Activated CD8-positive, alpha-beta memory T cell treated with anti-CD3 and anti-CD28 coated beads for 36 hours (primary cell): ENCODE results near the gene ZFP69. TPM values are rescaled to one million over a fixed set of nuclear protein-coding genes. Genes with fewer than 3 reads are reported as not detected.
"Not testable (repeated sequence)": the region's sequence is repeated elsewhere in the genome, so short reads cannot be mapped to it uniquely, and the experiment has no call there.

ENCODE experiments used
- CTCF ChIA-PET: fragments of 350-600 bp; sonication (Branson Sonifier 250); formaldehyde crosslinking; loops from one replicate; lab custom pipeline; 2021; ENCODE audit warnings: antibody characterized with exemption; lab: Charles Lee
- POLR2A ChIA-PET: fragments of 350-600 bp; sonication (Branson Sonifier 250); formaldehyde crosslinking; loops from one replicate; lab custom pipeline; 2021; ENCODE audit warnings: antibody characterized with exemption; lab: Charles Lee
- total RNA-seq, 2 experiments: library from RNA; stranded (reverse); gene quantifications; one replicate each; pipeline ENCODE4 v1.2.3, GENCODE V29; 2021

The ZFP69 gene
- total RNA-seq, 2 experiments from 2014 or later, result 3.0 to 3.5 TPM

GRCh38 chr1:40479156-40479555, 2.1 kb downstream of the ZFP69 start:
- ChIA-PET CTCF (interaction anchor here (0.6 kb wide), 1 partner anchor 873 kb away, joined by 3 read pairs; no protein-coding TSS in a partner anchor), POLR2A (no interaction called here)

DNA sequence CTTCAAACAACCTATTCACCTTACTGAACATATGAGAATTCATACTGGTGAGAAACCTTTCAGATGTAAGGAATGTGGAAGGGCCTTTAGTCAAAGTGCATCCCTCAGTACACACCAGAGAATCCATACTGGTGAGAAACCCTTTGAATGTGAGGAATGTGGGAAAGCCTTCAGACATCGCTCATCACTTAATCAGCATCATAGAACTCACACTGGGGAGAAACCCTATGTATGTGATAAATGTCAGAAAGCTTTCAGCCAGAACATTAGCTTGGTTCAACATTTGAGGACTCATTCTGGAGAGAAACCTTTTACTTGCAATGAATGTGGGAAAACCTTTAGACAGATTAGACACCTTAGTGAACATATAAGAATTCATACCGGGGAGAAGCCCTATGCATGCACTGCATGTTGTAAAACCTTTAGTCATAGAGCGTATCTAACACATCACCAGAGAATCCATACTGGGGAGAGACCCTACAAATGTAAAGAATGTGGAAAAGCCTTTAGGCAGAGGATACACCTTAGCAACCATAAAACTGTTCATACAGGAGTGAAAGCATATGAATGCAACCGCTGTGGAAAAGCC, 18.3 kb downstream of the ZFP69 start:
- POLR2A ChIA-PET, result interaction anchor here (0.7 kb wide), 1 partner anchor 1501 kb away, joined by 3 read pairs; no protein-coding TSS in a partner anchor
- CTCF ChIA-PET, result no interaction called here

- CTCF ChIA-PET, result not testable (repeated sequence)
- POLR2A ChIA-PET, result interaction anchor here (0.6 kb wide), 1 partner anchor 227 kb away, joined by 6 read pairs; no protein-coding TSS in a partner anchor
Observed at GRCh38 chr1:40502651-40503050, 25.6 kb downstream of the ZFP69 start.

DNA sequence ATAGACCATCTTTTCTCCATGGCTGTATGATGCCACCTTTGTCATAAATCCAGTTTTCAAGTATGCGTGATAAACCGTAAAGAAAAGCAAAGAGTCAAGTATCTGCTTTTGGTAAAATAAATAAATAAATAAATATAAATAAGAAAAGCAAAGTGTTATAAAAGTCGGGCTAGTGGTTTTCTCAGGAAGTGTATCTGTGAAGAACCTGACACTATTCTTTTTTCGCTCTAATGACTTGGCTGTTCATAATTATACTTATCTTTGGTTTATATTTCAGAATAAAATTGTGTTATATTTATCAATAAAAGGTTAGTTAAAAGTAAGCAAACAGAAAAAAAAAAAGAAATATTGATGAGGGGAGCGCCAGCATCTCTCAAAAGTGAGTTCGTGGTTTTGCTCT, 30.9 kb downstream of the ZFP69 start:
- ChIA-PET CTCF (interaction anchor here (1.1 to 1.3 kb wide), 2 partner anchors 25 to 57 kb away, joined by 5 to 6 read pairs; partner anchors contain the start of gene ZFP69B), POLR2A (interaction anchor here (0.5 to 1.0 kb wide), 2 partner anchors 14 to 58 kb away, joined by 4 to 5 read pairs; partner anchors contain the start of gene ZFP69B)

DNA sequence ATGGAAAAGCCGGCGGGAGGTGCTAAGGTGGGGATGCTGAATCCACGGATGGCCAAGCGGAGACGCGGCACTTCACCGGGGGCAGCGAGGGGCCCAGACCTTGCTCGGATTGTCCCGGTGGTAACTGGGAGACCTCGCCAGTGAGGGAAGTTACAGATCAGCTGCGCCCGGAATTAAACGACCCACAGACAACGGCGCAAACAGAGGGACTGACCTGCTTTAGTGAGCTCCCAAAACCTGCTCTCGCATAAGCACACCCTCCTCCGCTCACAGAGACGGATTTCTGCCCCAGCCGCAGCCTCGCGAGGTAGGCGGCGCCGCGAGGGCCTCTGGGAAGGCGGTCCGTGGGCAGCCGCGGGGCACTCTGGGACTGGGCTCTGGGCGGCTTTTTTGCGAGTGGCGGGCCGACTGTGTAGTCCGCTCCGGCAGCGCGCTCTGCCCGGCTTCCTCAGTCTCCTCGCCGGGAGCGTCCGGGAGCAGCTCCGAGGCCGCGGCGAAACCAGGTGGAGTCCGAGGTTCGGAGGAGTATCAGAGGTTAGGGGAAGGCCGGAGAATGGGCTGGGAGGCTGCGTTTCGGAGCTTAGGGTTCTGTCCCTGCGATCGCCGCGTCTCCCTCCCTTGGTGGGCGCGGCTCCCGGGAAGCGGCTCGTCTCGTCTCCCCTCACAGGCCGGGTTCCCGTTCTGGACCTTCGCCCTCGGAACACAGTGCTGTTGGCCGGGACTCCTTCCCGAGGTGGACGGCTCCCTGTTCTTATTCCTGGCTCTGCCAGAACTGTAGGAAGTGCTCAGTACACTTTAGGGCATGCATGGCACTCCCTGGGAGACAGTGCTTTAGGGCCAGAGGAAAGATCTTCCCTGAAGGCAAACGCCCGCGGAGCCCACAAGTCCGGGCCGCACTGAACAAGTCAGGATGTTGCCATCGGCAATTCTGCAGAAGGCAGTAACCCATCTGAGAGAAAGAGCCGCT, 31.6 kb downstream of the ZFP69 start, which contains the start of gene EXO5:
TSS of gene EXO5 (plus strand) at position 393 of the 967 bp plus-strand sequence. CDS start 5,778 bp downstream, outside the sequence.
- CTCF ChIA-PET, result interaction anchor here (1.1 to 1.3 kb wide), 2 partner anchors 24 to 58 kb away, joined by 5 to 6 read pairs; partner anchors contain the start of gene ZFP69B
- POLR2A ChIA-PET, result interaction anchor here (0.5 to 1.0 kb wide), 4 partner anchors 15 to 59 kb away, joined by 3 to 5 read pairs (median 4); partner anchors contain the start of genes ZFP69B and ZNF684

DNA sequence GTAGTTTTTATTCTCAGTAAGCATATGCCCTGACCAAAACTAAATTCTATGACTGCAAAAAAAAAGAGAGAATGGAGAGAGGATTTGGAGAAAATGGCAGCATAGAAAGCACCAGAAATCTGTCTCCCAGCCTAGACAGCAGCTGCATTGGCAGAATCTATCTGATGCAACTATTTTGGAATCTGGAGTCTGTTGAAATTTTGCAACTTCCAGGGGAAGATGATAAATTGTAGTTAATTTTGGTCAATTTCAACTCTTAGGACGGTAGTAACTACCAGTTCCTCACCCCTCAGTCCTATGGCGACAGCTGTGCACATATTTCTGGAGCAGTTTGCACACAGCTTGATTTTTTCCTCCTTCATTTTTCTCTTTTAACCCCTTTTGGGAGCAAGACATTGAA, 42.4 kb downstream of the ZFP69 start:
- POLR2A ChIA-PET, result no interaction called here
- CTCF ChIA-PET, result no interaction called here

DNA sequence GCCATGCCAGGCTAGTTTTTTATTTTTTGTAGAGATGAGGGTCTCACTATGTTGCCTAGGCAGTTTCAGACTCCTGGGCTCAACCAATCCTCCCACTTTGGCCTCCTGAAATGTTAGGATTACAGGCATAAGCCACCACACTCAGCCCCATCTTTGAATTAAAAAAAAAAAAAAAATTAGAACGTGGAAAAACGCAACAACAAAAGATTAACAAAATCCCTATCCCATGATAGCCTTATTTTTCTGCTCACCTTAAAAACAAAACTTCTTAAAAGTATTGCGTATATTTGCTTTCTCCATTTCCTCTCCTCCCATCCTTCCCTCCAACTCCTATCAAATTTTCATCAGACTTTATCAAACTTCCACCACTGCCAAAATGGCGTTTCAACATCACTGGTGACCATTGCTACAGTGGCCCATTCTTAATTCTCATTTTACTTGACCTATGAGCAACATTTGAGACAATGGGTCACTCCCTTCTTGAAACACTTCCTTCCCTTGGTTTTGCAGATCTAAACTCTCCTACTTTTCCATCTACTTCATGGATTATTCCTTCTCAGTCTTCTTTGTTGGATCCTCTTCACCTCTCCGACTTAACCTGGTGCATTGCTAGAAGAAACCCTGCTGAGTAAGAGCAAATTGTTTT, 53.8 kb downstream of the ZFP69 start:
- CTCF ChIA-PET, result interaction anchor here (1.2 kb wide), 1 partner anchor 82 kb away, joined by 3 read pairs; no protein-coding TSS in a partner anchor
- POLR2A ChIA-PET, result interaction anchor here (0.5 to 1.0 kb wide), 2 partner anchors 22 to 80 kb away, joined by 3 to 4 read pairs; partner anchors contain the start of gene EXO5

DNA sequence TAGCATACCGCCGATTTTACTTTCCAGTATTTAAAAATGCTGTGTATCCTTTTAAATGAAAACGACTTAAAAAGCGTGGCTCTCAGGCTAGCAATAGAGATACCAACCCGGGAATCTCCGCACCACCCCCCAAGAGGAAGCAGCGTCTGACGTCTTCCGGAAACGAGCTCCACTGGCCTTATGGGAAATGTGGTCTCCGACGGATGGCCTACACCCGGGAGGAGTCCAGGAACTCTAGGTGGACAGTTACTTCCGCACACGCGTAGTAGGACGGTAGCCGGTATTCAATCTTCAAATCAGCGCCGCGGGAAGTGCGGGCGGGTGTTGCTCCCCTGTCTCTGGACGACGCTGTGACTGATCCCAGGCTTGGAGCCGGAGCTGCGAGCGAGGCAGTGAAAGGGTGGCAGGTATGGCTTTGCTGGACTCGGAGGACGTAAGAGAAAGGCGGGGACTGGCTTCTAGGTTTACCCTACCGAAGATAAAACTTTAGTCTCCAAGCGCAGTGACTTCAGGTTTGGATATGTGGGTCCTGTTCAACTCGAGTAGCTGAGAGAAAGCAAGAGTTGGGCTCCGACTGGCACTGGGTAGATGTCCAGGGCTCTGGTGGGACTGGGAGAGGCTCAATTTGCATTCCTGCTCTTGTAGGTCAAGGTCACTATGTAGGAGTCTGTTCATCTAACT, 54.4 kb downstream of the ZFP69 start, which contains the start of gene ZNF684:
TSS of gene ZNF684 (plus strand) at position 257 of the 681 bp plus-strand sequence. CDS start 1,530 bp downstream, outside the sequence.
- ChIA-PET POLR2A (interaction anchor here (0.5 to 1.0 kb wide), 2 partner anchors 23 to 80 kb away, joined by 3 to 4 read pairs; partner anchors contain the start of gene EXO5), CTCF (interaction anchor here (0.6 to 2.1 kb wide), 5 partner anchors 11 to 81 kb away, joined by 3 to 10 read pairs (median 3); no protein-coding TSS in a partner anchor)

GRCh38 chr1:40532062-40532389, 54.9 kb downstream of the ZFP69 start:
- CTCF ChIA-PET, result interaction anchor here (0.6 to 2.1 kb wide), 8 partner anchors 11 to 82 kb away, joined by 3 to 10 read pairs (median 3); partner anchors contain the start of genes EXO5 and ZFP69B
- POLR2A ChIA-PET, result no interaction called here

- CTCF ChIA-PET, result interaction anchor here (0.6 to 2.1 kb wide), 8 partner anchors 10 to 577 kb away, joined by 3 to 10 read pairs (median 4); partner anchors contain the start of genes EXO5 and ZFP69B
- POLR2A ChIA-PET, result no interaction called here
Observed at GRCh38 chr1:40532844-40533424, 55.8 kb downstream of the ZFP69 start.

GRCh38 chr1:40534589-40534988, 57.5 kb downstream of the ZFP69 start:
- ChIA-PET CTCF (no interaction called here), POLR2A (no interaction called here)

GRCh38 chr1:40535732-40536131, 58.6 kb downstream of the ZFP69 start:
- POLR2A ChIA-PET, result no interaction called here
- CTCF ChIA-PET, result no interaction called here

DNA sequence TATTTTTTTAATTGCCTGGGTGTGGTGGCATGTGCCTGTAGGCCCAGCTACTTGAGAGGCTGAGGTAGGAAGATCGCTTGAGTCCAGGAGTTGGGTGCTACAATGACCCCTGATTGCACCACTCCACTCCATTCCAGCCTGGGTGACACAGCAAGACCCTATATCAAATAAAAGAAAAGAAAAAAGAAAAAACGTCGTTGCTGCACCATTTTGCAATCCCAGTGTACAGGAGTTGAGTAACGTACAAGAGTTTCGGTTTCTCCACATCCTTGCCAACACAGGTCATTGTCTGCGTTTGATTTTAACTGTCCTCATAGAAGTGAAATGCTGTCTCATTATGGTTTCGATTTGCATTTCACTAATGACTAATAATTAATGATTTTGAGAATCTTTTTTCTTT, 62.2 kb downstream of the ZFP69 start:
- CTCF ChIA-PET, result no interaction called here
- POLR2A ChIA-PET, result no interaction called here

Other genes starting within 250 kb of the ZFP69 start
- not detected for gene TMCO2, start 229.4 kb upstream of the ZFP69 start, total RNA-seq
- 10 to 100 TPM; 48.2 to 49.4 TPM for gene ZMPSTE24, start 219.1 kb upstream of the ZFP69 start, total RNA-seq
- 1 to 10 TPM; 4.6 to 4.9 TPM for gene COL9A2, start 160.0 kb upstream of the ZFP69 start, total RNA-seq
- gene SMAP2, start 103.6 kb upstream of the ZFP69 start, total RNA-seq, result 100 to 1,000 TPM; 141 TPM
- 1 to 10 TPM; 4.2 to 4.6 TPM for gene ZFP69B, start 26.8 kb upstream of the ZFP69 start, total RNA-seq
- gene EXO5, start 31.5 kb downstream of the ZFP69 start, total RNA-seq, result 10 to 100 TPM; 14.1 TPM
- gene ZNF684, start 54.3 kb downstream of the ZFP69 start, total RNA-seq, result 1 to 10 TPM; 4.0 to 4.6 TPM
- 1 to 10 TPM; 1.2 to 1.4 TPM for gene RIMS3, start 188.4 kb downstream of the ZFP69 start, total RNA-seq
- gene NFYC, start 214.4 kb downstream of the ZFP69 start, total RNA-seq, result 10 to 100 TPM; 56.5 to 67.9 TPM